H1 (cell line): ENCODE data around the gene C1QA. TPM values are rescaled to one million over a fixed set of nuclear protein-coding genes. Genes with fewer than 3 reads are reported as not detected.

ENCODE experiments used
- CTCF ChIA-PET: fragments of 300-600 bp; sonication (Branson Sonifier 250); formaldehyde crosslinking; loops from one replicate; lab custom pipeline; 2021; ENCODE audit not compliant: partially characterized antibody; lab: Charles Lee
- POLR2A ChIA-PET: fragments of 300-600 bp; sonication (Branson Sonifier 250); formaldehyde crosslinking; loops from one replicate; lab custom pipeline; 2021; ENCODE audit warnings: inconsistent platforms; ENCODE audit not compliant: partially characterized antibody; lab: Charles Lee
- DNase-seq, 2 experiments: peaks; one replicate each; pipeline versions ENCODE4 v3.0.0 to v3.0.0-alpha.2; 2010 to 2022; ENCODE audit warnings: low spot score in 2 of 2, low read depth in 1 of 2, mixed read lengths in 1 of 2
- FAIRE-seq: peaks from 2 replicates; lab custom pipeline; 2011; peaks lifted over from hg19 to GRCh38; lab: Jason Lieb, UNC
- H2AFZ ChIP-seq: 2 replicates; pipeline ENCODE4 v1.8.1; 2012; ENCODE audit warnings: low read length, inconsistent platforms
- H2AK5ac ChIP-seq: 2 replicates; pipeline ENCODE4 v1.6.1; 2013; ENCODE audit warnings: low read depth, low read length
- H2BK120ac ChIP-seq: replicated peaks from 2 replicates; pipeline ENCODE3; 2013; ENCODE audit warnings: low read depth, low read length, inconsistent platforms
- H2BK12ac ChIP-seq: 2 replicates; pipeline ENCODE4 v1.6.1; 2013; ENCODE audit warnings: low read depth, low read length
- H2BK15ac ChIP-seq: 2 replicates; pipeline ENCODE4 v1.6.1; 2013; ENCODE audit warnings: low read length
- H2BK20ac ChIP-seq: 2 replicates; pipeline ENCODE4 v1.6.1; 2013; ENCODE audit warnings: low read length
- H2BK5ac ChIP-seq: 2 replicates; pipeline ENCODE4 v1.6.1; 2013; ENCODE audit warnings: low read depth, low read length
- H3K14ac ChIP-seq: 2 replicates; pipeline ENCODE4 v1.6.1; 2013; ENCODE audit warnings: inconsistent platforms; ENCODE audit not compliant: insufficient read length
- H3K18ac ChIP-seq: 2 replicates; pipeline ENCODE4 v1.6.1; 2013; ENCODE audit warnings: low read length; ENCODE audit errors: extremely low read depth
- H3K23ac ChIP-seq: 2 replicates; pipeline ENCODE4 v1.6.1; 2013; ENCODE audit warnings: inconsistent platforms; ENCODE audit not compliant: insufficient read length
- H3K23me2 ChIP-seq: 2 replicates; pipeline ENCODE4 v1.6.1; 2013; ENCODE audit warnings: low read depth, low read length
- H3K27ac ChIP-seq: 2 replicates; pipeline ENCODE4 v1.6.1; 2011; ENCODE audit warnings: low read depth, low read length, inconsistent platforms
- H3K27me3 ChIP-seq, 4 experiments: replicated peaks in 1 of 4; 1 replicate in 1 of 4; 2 replicates in 3 of 4; pipeline versions ENCODE4 v1.6.1 to v1.8.1; 2011 to 2013; ENCODE audit warnings: low read length in 3 of 4, mild to moderate bottlenecking in 3 of 4, inconsistent platforms in 2 of 4, mixed read lengths in 2 of 4, moderate library complexity in 1 of 4; ENCODE audit not compliant: control insufficient read depth in 3 of 4, insufficient read depth in 3 of 4; ENCODE audit errors: extremely low read depth in 1 of 4
- H3K36me3 ChIP-seq, 4 experiments: 2 replicates each; pipeline versions ENCODE4 v1.6.1 to v1.8.1; 2011 to 2013; ENCODE audit warnings: mild to moderate bottlenecking in 4 of 4, low read length in 3 of 4, moderate library complexity in 2 of 4, control low read depth in 1 of 4, inconsistent platforms in 1 of 4; ENCODE audit not compliant: insufficient read depth in 4 of 4, control insufficient read depth in 2 of 4
- H3K4ac ChIP-seq: replicated peaks from 2 replicates; pipeline ENCODE3; 2013; ENCODE audit warnings: low read length, low read depth, mixed read lengths, inconsistent platforms; ENCODE audit not compliant: insufficient read length
- H3K4me1 ChIP-seq, 4 experiments: replicated peaks in 1 of 4; 1 replicate in 1 of 4; 2 replicates in 3 of 4; pipeline versions ENCODE4 v1.6.1 to v1.8.1; 2011 to 2013; ENCODE audit warnings: low read length in 3 of 4, inconsistent platforms in 2 of 4, mixed read lengths in 1 of 4; ENCODE audit not compliant: insufficient read depth in 4 of 4, control insufficient read depth in 3 of 4
- H3K4me2 ChIP-seq, 2 experiments: 2 replicates each; pipeline versions ENCODE4 v1.6.1 to v1.8.1; 2011 to 2013; ENCODE audit warnings: low read depth in 2 of 2, low read length in 2 of 2, control low read depth in 1 of 2, inconsistent platforms in 1 of 2, mild to moderate bottlenecking in 1 of 2; ENCODE audit not compliant: insufficient read depth in 1 of 2
- H3K4me3 ChIP-seq, 4 experiments: fragments of 200-600, 300-600 bp in 1 of 4; sonication (generic), shearing (Covaris generic), sonication (Bioruptor Twin) in 1 of 4; 2 replicates each; pipeline versions ENCODE4 v1.5.1 to v1.8.1; 2011 to 2016; ENCODE audit warnings: low read length in 4 of 4, low read depth in 3 of 4, control low read depth in 2 of 4, inconsistent platforms in 2 of 4, mild to moderate bottlenecking in 2 of 4, mixed read lengths in 1 of 4, moderate library complexity in 1 of 4; ENCODE audit not compliant: insufficient read depth in 2 of 4; ENCODE audit errors: extremely low read depth in 1 of 4
- H3K56ac ChIP-seq: replicated peaks from 2 replicates; pipeline ENCODE3; 2013; ENCODE audit warnings: low read depth, mild to moderate bottlenecking, mixed read lengths, low read length, inconsistent platforms; ENCODE audit not compliant: insufficient read length
- H3K79me1 ChIP-seq: 2 replicates; pipeline ENCODE4 v1.6.1; 2013; ENCODE audit warnings: low read depth, low read length, control low read depth
- H3K79me2 ChIP-seq, 2 experiments: 2 replicates each; pipeline versions ENCODE4 v1.6.1 to v1.8.1; 2012 to 2013; ENCODE audit warnings: low read length in 2 of 2, mild to moderate bottlenecking in 2 of 2, inconsistent platforms in 1 of 2; ENCODE audit not compliant: insufficient read depth in 2 of 2, control insufficient read depth in 1 of 2
- H3K9ac ChIP-seq, 4 experiments: replicated peaks in 1 of 4; 1 replicate in 1 of 4; 2 replicates in 3 of 4; pipeline versions ENCODE4 v1.6.1 to v1.8.1; 2011 to 2013; ENCODE audit warnings: low read depth in 3 of 4, low read length in 3 of 4, control low read depth in 2 of 4, mild to moderate bottlenecking in 2 of 4, moderate library complexity in 2 of 4, inconsistent platforms in 1 of 4; ENCODE audit errors: extremely low read depth in 1 of 4
- H3K9me3 ChIP-seq, 2 experiments: 2 replicates each; pipeline versions ENCODE4 v1.6.1 to v1.8.1; 2012 to 2013; ENCODE audit warnings: mild to moderate bottlenecking in 2 of 2, moderate library complexity in 2 of 2, control low read depth in 1 of 2, inconsistent platforms in 1 of 2, low read depth in 1 of 2, low read length in 1 of 2, mixed read lengths in 1 of 2; ENCODE audit not compliant: insufficient read depth in 2 of 2
- H4K20me1 ChIP-seq, 2 experiments: replicated peaks in 1 of 2; 2 replicates each; pipeline versions ENCODE3 to v1.8.1; 2011 to 2013; ENCODE audit warnings: inconsistent platforms in 2 of 2, low read length in 2 of 2, mild to moderate bottlenecking in 1 of 2; ENCODE audit not compliant: insufficient read depth in 2 of 2, control insufficient read depth in 1 of 2
- H4K5ac ChIP-seq: 2 replicates; pipeline ENCODE4 v1.6.1; 2013; ENCODE audit warnings: low read length, low read depth, mixed read lengths, inconsistent platforms; ENCODE audit not compliant: insufficient read length
- H4K8ac ChIP-seq: 2 replicates; pipeline ENCODE4 v1.8.0; 2013; ENCODE audit warnings: mild to moderate bottlenecking, moderate library complexity, low read length, inconsistent platforms; ENCODE audit not compliant: insufficient read depth; ENCODE audit errors: extremely low read depth
- H4K91ac ChIP-seq: replicated peaks from 2 replicates; pipeline ENCODE3; 2013; ENCODE audit warnings: low read length, mixed read lengths, inconsistent platforms; ENCODE audit not compliant: insufficient read length
- ATF2 ChIP-seq: IDR thresholded peaks from 2 replicates; pipeline ENCODE4 v1.6.1; 2012; ENCODE audit warnings: low read length, inconsistent platforms
- CBX5 ChIP-seq: fragments of 300-800, 300-1000 bp; sonication (generic); IDR thresholded peaks from 2 replicates; pipeline ENCODE4 v1.7.1; 2016; ENCODE audit warnings: antibody characterized with exemption, low read length, low read depth
- EGR1 ChIP-seq: IDR thresholded peaks from 2 replicates; pipeline ENCODE4 v1.6.1; 2011; ENCODE audit warnings: low read depth, low read length, borderline replicate concordance
- KDM4A ChIP-seq: IDR thresholded peaks from one replicate; pipeline ENCODE4 v1.7.1; 2012; ENCODE audit warnings: low read depth, mild to moderate bottlenecking, moderate library complexity, low read length, inconsistent platforms; ENCODE audit not compliant: severe bottlenecking
- RXRA ChIP-seq: IDR thresholded peaks from 2 replicates; pipeline ENCODE4 v1.6.1; 2011; ENCODE audit warnings: low read depth, mild to moderate bottlenecking, low read length, moderate library complexity; ENCODE audit not compliant: insufficient read depth
- SAP30 ChIP-seq: fragments of 300-600 bp; sonication (generic); IDR thresholded peaks from 2 replicates; pipeline ENCODE4 v1.7.1; 2012; ENCODE audit warnings: low read length, moderate library complexity, mild to moderate bottlenecking, inconsistent platforms; ENCODE audit not compliant: insufficient read depth, insufficient replicate concordance
- SIRT6 ChIP-seq: IDR thresholded peaks from one replicate; pipeline ENCODE4 v1.7.1; 2012; ENCODE audit warnings: low read length, inconsistent platforms
- SP4 ChIP-seq: IDR thresholded peaks from 2 replicates; pipeline ENCODE4 v1.6.1; 2012; ENCODE audit warnings: low read length, inconsistent platforms
- TCF12 ChIP-seq: IDR thresholded peaks from 2 replicates; pipeline ENCODE4 v1.6.1; 2011; ENCODE audit warnings: low read depth, mild to moderate bottlenecking, low read length
- TEAD4 ChIP-seq: IDR thresholded peaks from 2 replicates; pipeline ENCODE4 v1.6.1; 2012; ENCODE audit warnings: low read depth, low read length, inconsistent platforms, mixed read lengths
- YY1 ChIP-seq: IDR thresholded peaks from 2 replicates; pipeline ENCODE4 v1.6.1; 2011; ENCODE audit warnings: low read depth, mild to moderate bottlenecking, low read length
- WGBS, 2 experiments: shearing (Covaris generic) in 1 of 2; methylation state at CpG; one replicate each; pipeline versions ENCODE4 v1.1.6 to v1.1.7; 2013 to 2015; ENCODE audit warnings: low lambda C conversion rate in 2 of 2, mixed read lengths in 2 of 2, inconsistent platforms in 1 of 2, low coverage in 1 of 2, missing lambda C conversion rate in 1 of 2; ENCODE audit not compliant: insufficient replicate concordance in 2 of 2, insufficient coverage in 1 of 2, insufficient read length in 1 of 2; ENCODE audit errors: extremely low coverage in 1 of 2, missing lambda C conversion rate in 1 of 2; 5-methylcytosine and 5-hydroxymethylcytosine counted together
- polyA plus RNA-seq, 7 experiments: library from polyadenylated mRNA; depleted of rRNA in 3 of 7; stranded (reverse) in 5 of 7; unstranded in 2 of 7; fragments of >200 nt in 5 of 7; fragments of 200-250 nt in 2 of 7; gene quantifications; 1 replicate in 5 of 7; 2 replicates in 1 of 7; 4 replicates in 1 of 7; pipeline versions ENCODE4 v1.2.1 to v1.2.3, GENCODE V29; 2011 to 2013; ENCODE audit warnings: missing spikeins in 2 of 7, mixed read lengths in 2 of 7
- total RNA-seq: library from RNA; stranded (reverse); fragmentation: NEBNext Ultra II Directional; extraction: Animal tissue kit (Norgen Biotek cat#: 25700); gene quantifications from 2 replicates; pipeline ENCODE4 v1.2.1, GENCODE V29; 2021

Gene C1QA
- total and polyA plus RNA-seq, 2 of the 8 experiments (the other 6 are each of a cell fraction or from before 2014, with no cell fraction given), result not detected

GRCh38 chr1:22608361-22608760, 28.1 kb upstream of the C1QA start:
- 89% methylated on average over 3 of the region's 3 CpGs; no CpG with 5 or more reads in 1 of the 2 experiments for WGBS, 2 experiments
- Histone ChIP-seq H2BK120ac (no peak overlapping the region), H3K4me2 (no peak overlapping the region), H3K79me1 (no peaks in the 10 kb centered on the region), H3K36me3 (no peaks in the 10 kb centered on the region), H3K56ac (no peak overlapping the region), H2AK5ac (no peak overlapping the region), H3K23me2 (no peaks in the 10 kb centered on the region; the same call in 1 of the 2 replicates), H3K14ac (no peak overlapping the region), H3K9me3 (no peaks in the 10 kb centered on the region), H4K20me1 (peaks cover 0 to 6% of the 10 kb centered on the region in 2 experiments), H3K23ac (no peak overlapping the region), H4K8ac (no peak overlapping the region), H4K5ac (no peak overlapping the region), H2BK15ac (no peak overlapping the region), H2BK5ac (no peak overlapping the region), H2AFZ (no peak overlapping the region), H3K18ac (no peak overlapping the region), H3K27me3 (peaks cover 0 to 7% (median 0%) of the 10 kb centered on the region in 4 experiments; a peak in 1 of 7 replicates), H3K4me1 (peaks cover 0 to 6% (median 3%) of the 10 kb centered on the region in 4 experiments; a peak in 5 of 7 replicates), H2BK12ac (no peak overlapping the region), H4K91ac (no peak overlapping the region), H2BK20ac (no peak overlapping the region), H3K27ac (no peak overlapping the region), H3K79me2 (no peaks in the 10 kb centered on the region), H3K9ac (no peak overlapping the region), H3K4me3 (no peak overlapping the region), H3K4ac (no peak overlapping the region)
- CTCF ChIA-PET, result interaction anchor here (0.9 to 2.7 kb wide), 3 partner anchors 12 to 81 kb away, joined by 3 to 9 read pairs (median 4); no protein-coding TSS in a partner anchor
- no peak for DNase-seq
- FAIRE-seq, result no peak
- TF ChIP-seq SP4, result no peak
- TF ChIP-seq TEAD4, result no peak
- no peak for TF ChIP-seq RXRA
- no peak for TF ChIP-seq SIRT6
- TF ChIP-seq SAP30, result no peak
- TF ChIP-seq ATF2, result no peak
- TF ChIP-seq CBX5, result no peak
- no peak for TF ChIP-seq YY1
- no peak for TF ChIP-seq KDM4A
- no peak for TF ChIP-seq TCF12
- TF ChIP-seq EGR1, result no peak
- POLR2A ChIA-PET, result no interaction called here
